HUDEP-2 (cell line): ENCODE data around the gene EXOC6B.

Experiments
- DNase-seq, 76 experiments: peaks; one replicate each; lab custom pipeline; 2025; ENCODE audit not compliant: unreplicated experiment in 76 of 76; lab: John Stamatoyannopoulos, UW

The EXOC6B gene

GRCh38 chr2:72395096-72395495 is 430.7 kb downstream of the EXOC6B start:
- no peak for DNase-seq

GRCh38 chr2:72394541-72395070 is 431.2 kb downstream of the EXOC6B start:
- peak in 1 of 76 experiments; percentile 4 for DNase-seq

- no peak for DNase-seq
Measured at GRCh38 chr2:72389447-72389846, 436.4 kb downstream of the EXOC6B start.

GRCh38 chr2:72388263-72388662 is 437.6 kb downstream of the EXOC6B start:
- DNase-seq: no peak

- DNase-seq: no peak
Measured at GRCh38 chr2:72386288-72386687, 439.5 kb downstream of the EXOC6B start.

GRCh38 chr2:72378753-72379348 is 447.0 kb downstream of the EXOC6B start:
- DNase-seq: no peak

- peak in 28 of 76 experiments; percentile 0 to 42 (median 10) for DNase-seq
Measured at GRCh38 chr2:72367530-72368225, 458.2 kb downstream of the EXOC6B start.

- no peak for DNase-seq
Measured at GRCh38 chr2:72363406-72363805, 462.4 kb downstream of the EXOC6B start.

- no peak for DNase-seq
Measured at GRCh38 chr2:72362733-72363132, 463.1 kb downstream of the EXOC6B start.

GRCh38 chr2:72361521-72361920 is 464.3 kb downstream of the EXOC6B start:
- DNase-seq: no peak

- DNase-seq: no peak
Measured at GRCh38 chr2:72361042-72361441, 464.8 kb downstream of the EXOC6B start.

- no peak for DNase-seq
Measured at GRCh38 chr2:72350852-72351251, 475.0 kb downstream of the EXOC6B start.

GRCh38 chr2:72349016-72349415 is 476.8 kb downstream of the EXOC6B start:
- DNase-seq: no peak

- no peak for DNase-seq
Measured at GRCh38 chr2:72347081-72347480, 478.8 kb downstream of the EXOC6B start.

- no peak for DNase-seq
Measured at GRCh38 chr2:72341639-72342038, 484.2 kb downstream of the EXOC6B start.

GRCh38 chr2:72340665-72341064 is 485.2 kb downstream of the EXOC6B start:
- DNase-seq: no peak

- DNase-seq: no peak
Measured at GRCh38 chr2:72338076-72338475, 487.8 kb downstream of the EXOC6B start.

GRCh38 chr2:72332720-72333119 is 493.1 kb downstream of the EXOC6B start:
- DNase-seq: no peak

GRCh38 chr2:72330652-72331051 is 495.2 kb downstream of the EXOC6B start:
- no peak for DNase-seq

- peak in 3 of 76 experiments; percentile 4 to 22 (median 13) for DNase-seq
Measured at GRCh38 chr2:72326759-72327158, 499.1 kb downstream of the EXOC6B start.

GRCh38 chr2:72325592-72326422 is 500.0 kb downstream of the EXOC6B start:
- DNase-seq: peak in 30 of 76 experiments; percentile 1 to 38 (median 12)
